CD4-positive, alpha-beta T cell (primary cell): ENCODE measurements around the gene AHDC1. TPM values are rescaled to one million over a fixed set of nuclear protein-coding genes. Genes with fewer than 3 reads are reported as not detected.

Source experiments
- ATAC-seq: fragments of 200-7000 bp; cut with Tn5 transposase; one replicate; pipeline ENCODE4 v1.10.0; 2022; ENCODE audit warnings: mild to moderate bottlenecking; ENCODE audit not compliant: poor library complexity
- CTCF ChIA-PET: fragments of 350-600 bp; sonication (Branson Sonifier 250); formaldehyde crosslinking; loops from one replicate; lab custom pipeline; 2021; ENCODE audit warnings: antibody characterized with exemption, inconsistent platforms; lab: Charles Lee
- POLR2A ChIA-PET: fragments of 350-600 bp; sonication (Branson Sonifier 250); formaldehyde crosslinking; loops from one replicate; lab custom pipeline; 2021; ENCODE audit warnings: antibody characterized with exemption, inconsistent platforms; lab: Charles Lee
- DNase-seq, 14 experiments: peaks; one replicate each; pipeline ENCODE4 v3.0.0-alpha.2; 2013 to 2020; ENCODE audit warnings: mixed read lengths in 2 of 14
- H3K27ac ChIP-seq, 2 donors: one replicate each; pipeline versions ENCODE4 v1.5.1 to v1.7.0; 2013; ENCODE audit warnings: low read length in 2 of 2, low read depth in 1 of 2, mild to moderate bottlenecking in 1 of 2
- H3K27me3 ChIP-seq, 2 experiments: 1 replicate in 1 of 2; 2 replicates in 1 of 2; pipeline versions ENCODE4 v1.6.1 to v1.7.0; 2013; ENCODE audit warnings: low read length in 2 of 2, control low read depth in 1 of 2, mild to moderate bottlenecking in 1 of 2, moderate library complexity in 1 of 2; ENCODE audit not compliant: insufficient read depth in 2 of 2, control insufficient read depth in 1 of 2
- H3K36me3 ChIP-seq: one replicate; pipeline ENCODE4 v1.6.1; 2013; ENCODE audit warnings: low read length, control low read depth; ENCODE audit not compliant: insufficient read depth
- H3K4me1 ChIP-seq: one replicate; pipeline ENCODE4 v1.6.1; 2013; ENCODE audit warnings: low read length, control low read depth; ENCODE audit not compliant: insufficient read depth
- H3K4me3 ChIP-seq: one replicate; pipeline ENCODE4 v1.5.1; 2013; ENCODE audit warnings: mild to moderate bottlenecking, low read length, moderate library complexity
- H3K9me3 ChIP-seq, 2 experiments: 1 replicate in 1 of 2; 2 replicates in 1 of 2; pipeline versions ENCODE4 v1.6.1 to v1.7.0; 2013; ENCODE audit warnings: low read length in 2 of 2, mild to moderate bottlenecking in 2 of 2, control low read depth in 1 of 2, moderate library complexity in 1 of 2; ENCODE audit not compliant: control insufficient read depth in 1 of 2, insufficient read depth in 1 of 2
- H3K27ac Mint-ChIP-seq: one replicate; pipeline ENCODE4 v1.8.0; 2020; ENCODE audit warnings: mixed read lengths
- H3K27me3 Mint-ChIP-seq: one replicate; pipeline ENCODE4 v1.8.0; 2021; ENCODE audit warnings: mixed read lengths
- H3K36me3 Mint-ChIP-seq: one replicate; pipeline ENCODE4 v1.8.0; 2021; ENCODE audit warnings: low read depth, mixed read lengths
- H3K4me1 Mint-ChIP-seq: one replicate; pipeline ENCODE4 v1.8.0; 2021; ENCODE audit warnings: low read depth, mixed read lengths
- H3K4me3 Mint-ChIP-seq: one replicate; pipeline ENCODE4 v1.8.0; 2020; ENCODE audit warnings: mild to moderate bottlenecking, mixed read lengths
- H3K9me3 Mint-ChIP-seq: one replicate; pipeline ENCODE4 v1.8.0; 2020; ENCODE audit warnings: mixed read lengths
- CTCF ChIP-seq: fragments of 200-600 bp; IDR thresholded peaks from one replicate; pipeline ENCODE4 v1.8.0; 2022; ENCODE audit warnings: antibody characterized with exemption, mild to moderate bottlenecking
- intact Hi-C, 2 experiments: fragments of 100-400 bp; cut with DNase I in 1 of 2; cut with micrococcal nuclease in 1 of 2; formaldehyde crosslinking; loops; one replicate each; pipeline versions ENCODE4 v1.15.1 to v1.9.0; 2023 to 2025; cut with DNase I, micrococcal nuclease
- total RNA-seq, 174 experiments: library from RNA in 2 of 174; stranded (reverse) in 2 of 174; gene quantifications; one replicate each; pipeline ENCODE4 v1.2.3 and lab custom pipeline; 2021 to 2026

Gene AHDC1
- total RNA-seq, 2 experiments from 2014 or later, result 20.8 to 22.9 TPM

- ATAC-seq (no peak), DNase-seq (no peak)
- H3K4me1 Mint-ChIP-seq, result peaks cover 83% of the 10 kb centered on the region
- H3K9me3 Mint-ChIP-seq, result no peaks in the 10 kb centered on the region
- POLR2A ChIA-PET, result interaction anchor here (0.5 to 2.5 kb wide), 14 partner anchors 33 to 149 kb away, joined by 3 to 21 read pairs (median 4); partner anchors contain the start of genes AHDC1, IFI6 and WASF2
- peaks cover 10% of the 10 kb centered on the region for H3K36me3 Mint-ChIP-seq
- peak overlapping the region; percentile 96 for H3K27ac Mint-ChIP-seq
- H3K9me3 ChIP-seq, result no peaks in the 10 kb centered on the region
- peaks cover 88% of the 10 kb centered on the region for H3K4me1 ChIP-seq
- no peaks in the 10 kb centered on the region for H3K27me3 Mint-ChIP-seq
- no peaks in the 10 kb centered on the region for H3K36me3 ChIP-seq
- TF ChIP-seq CTCF, result peak; percentile 18
- intact Hi-C loops, result loop anchor here (1.0 to 10.0 kb wide), 8 partner anchors 33 to 141 kb away; partner anchors contain the start of gene WASF2 (in 1 of the 2)
- peak overlapping the region; percentile 91 for H3K4me3 Mint-ChIP-seq
- peak overlapping the region; percentile 59 for H3K4me3 ChIP-seq
- peak overlapping the region; percentile 67 to 86 for H3K27ac ChIP-seq
- H3K27me3 ChIP-seq, result no peaks in the 10 kb centered on the region
- CTCF ChIA-PET, result interaction anchor here (0.7 to 3.8 kb wide), 14 partner anchors 27 to 223 kb away, joined by 3 to 31 read pairs (median 4); partner anchors contain the start of genes AHDC1 and FAM76A
These were observed 80.5 kb downstream of the AHDC1 start for GRCh38 chr1:27523337-27524020.

GRCh38 chr1:27522432-27523336 is 81.3 kb downstream of the AHDC1 start:
- intact Hi-C loops, result loop anchor here (1.0 to 10.0 kb wide), 9 partner anchors 32 to 142 kb away; partner anchors contain the start of genes AHDC1 (in 1 of the 2) and WASF2 (in 1 of the 2)
- Mint-ChIP-seq H3K27me3 (no peaks in the 10 kb centered on the region), H3K27ac (peak overlapping the region; percentile 96), H3K36me3 (peaks cover 10% of the 10 kb centered on the region), H3K4me3 (peak overlapping the region; percentile 91), H3K9me3 (no peaks in the 10 kb centered on the region), H3K4me1 (peaks cover 88% of the 10 kb centered on the region)
- Histone ChIP-seq H3K27ac (peak overlapping the region; percentile 67 to 86), H3K4me3 (peak overlapping the region; percentile 59), H3K9me3 (no peaks in the 10 kb centered on the region), H3K27me3 (no peaks in the 10 kb centered on the region), H3K36me3 (no peaks in the 10 kb centered on the region), H3K4me1 (peaks cover 86% of the 10 kb centered on the region)
- ChIA-PET CTCF (interaction anchor here (0.7 to 3.8 kb wide), 16 partner anchors 26 to 222 kb away, joined by 3 to 31 read pairs (median 4); partner anchors contain the start of genes AHDC1 and FAM76A), POLR2A (interaction anchor here (0.5 to 2.8 kb wide), 20 partner anchors 32 to 149 kb away, joined by 3 to 29 read pairs (median 5); partner anchors contain the start of genes AHDC1, IFI6 and WASF2)
- DNase-seq (peak; percentile 52 to 88 (median 74)), ATAC-seq (peak; percentile 65)
- peak; percentile 61 for TF ChIP-seq CTCF
